OCI-LY7 (cell line): ENCODE data around the gene HUNK.

Experiments used
- CTCF ChIP-seq: fragments of 200-600 bp; sonication (generic); conservative IDR thresholded peaks from 2 replicates; pipeline ENCODE4 v1.5.1; 2014; ENCODE audit warnings: mild to moderate bottlenecking, antibody characterized with exemption, low read length, moderate library complexity, mixed read lengths
- EZH2phosphoT487 ChIP-seq: fragments of 200-600 bp; sonication (generic); IDR thresholded peaks from 2 replicates; pipeline ENCODE4 v1.6.1; 2018; ENCODE audit warnings: low read depth, borderline replicate concordance, mild to moderate bottlenecking, mixed run types, antibody characterized with exemption, low read length, moderate library complexity, mixed read lengths

GRCh38 chr21:31898933-31899630, 26.3 kb downstream of the HUNK start:
- no peak for TF ChIP-seq CTCF
- TF ChIP-seq EZH2phosphoT487: no peak
